Kidney epithelial cell (primary cell): ENCODE results near the gene GPX4. TPM values are rescaled to one million over a fixed set of nuclear protein-coding genes. Genes with fewer than 3 reads are reported as not detected.

Source experiments
- DNase-seq: peaks from one replicate; pipeline ENCODE4 v3.0.0-alpha.2; 2010; ENCODE audit warnings: low read depth
- H3K27me3 ChIP-seq: 2 replicates; pipeline ENCODE4 v1.6.0; 2011; ENCODE audit warnings: low read length; ENCODE audit not compliant: control insufficient read depth, insufficient read depth
- H3K36me3 ChIP-seq: 2 replicates; pipeline ENCODE4 v1.5.1; 2011; ENCODE audit warnings: low read length; ENCODE audit not compliant: control insufficient read depth, insufficient read depth
- H3K4me3 ChIP-seq: 2 replicates; pipeline ENCODE4 v1.5.1; 2011; ENCODE audit warnings: low read depth, mild to moderate bottlenecking, control low read depth, low read length
- CTCF ChIP-seq: IDR thresholded peaks from 2 replicates; pipeline ENCODE4 v1.5.1; 2011; ENCODE audit warnings: mild to moderate bottlenecking, moderate library complexity, low read length, control low read depth, inconsistent platforms; ENCODE audit not compliant: insufficient read depth, poor library complexity, severe bottlenecking
- total RNA-seq: library from RNA; depleted of rRNA; stranded (reverse); fragments of >200 nt; gene quantifications from 2 replicates; pipeline ENCODE4 v1.2.3, GENCODE V29; 2015

The GPX4 gene
- total RNA-seq, 1 donor from 2014 or later = 538 TPM

DNA sequence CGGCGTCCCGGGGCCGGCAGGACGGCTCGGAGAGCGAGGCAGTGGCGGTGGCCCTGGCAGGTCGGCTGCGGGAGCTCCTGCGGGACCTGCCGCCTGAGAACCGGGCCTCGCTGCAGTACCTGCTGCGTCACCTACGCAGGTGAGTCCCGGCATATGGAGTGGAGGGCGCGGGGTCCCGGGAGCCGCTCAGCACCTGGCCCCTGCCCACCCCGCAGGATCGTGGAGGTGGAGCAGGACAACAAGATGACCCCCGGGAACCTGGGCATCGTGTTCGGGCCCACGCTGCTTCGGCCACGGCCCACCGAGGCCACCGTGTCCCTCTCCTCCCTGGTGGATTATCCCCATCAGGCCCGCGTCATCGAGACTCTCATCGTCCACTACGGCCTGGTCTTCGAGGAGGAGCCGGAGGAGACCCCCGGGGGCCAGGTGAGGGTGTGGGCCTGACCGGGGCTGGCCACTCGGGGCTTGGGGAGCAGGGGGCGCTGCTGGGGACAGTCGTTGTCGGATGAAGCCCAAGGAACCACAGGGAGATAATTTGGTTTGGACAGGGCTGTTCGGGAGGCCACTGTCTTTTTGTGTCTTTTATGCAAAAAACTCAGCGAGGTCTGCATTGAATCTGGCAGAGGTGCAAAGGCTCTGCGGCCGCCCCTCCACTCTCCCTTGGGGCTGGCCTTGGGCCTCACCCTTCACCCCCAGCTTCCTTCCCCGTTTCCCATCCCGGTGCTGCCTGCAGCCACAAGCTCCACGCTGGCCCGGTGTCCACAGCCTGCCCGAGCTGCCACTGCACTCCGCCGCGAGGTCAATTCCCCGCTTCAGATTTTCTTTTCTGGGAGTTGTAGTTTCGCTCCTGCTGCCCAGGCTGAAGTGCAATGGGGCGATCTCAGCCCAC, 20.6 kb upstream of the GPX4 start:
- DNase-seq = no peak
- no peak for TF ChIP-seq CTCF
- peak overlapping the region; percentile 44 for H3K4me3 ChIP-seq
- peaks cover 2% of the 10 kb centered on the region for H3K36me3 ChIP-seq
- peaks cover 7% of the 10 kb centered on the region for H3K27me3 ChIP-seq

GRCh38 chr19:1084024-1084868, 19.5 kb upstream of the GPX4 start:
- no peak overlapping the region for H3K4me3 ChIP-seq
- peaks cover 7% of the 10 kb centered on the region for H3K27me3 ChIP-seq
- TF ChIP-seq CTCF = no peak
- DNase-seq = no peak
- H3K36me3 ChIP-seq = peaks cover 2% of the 10 kb centered on the region

DNA sequence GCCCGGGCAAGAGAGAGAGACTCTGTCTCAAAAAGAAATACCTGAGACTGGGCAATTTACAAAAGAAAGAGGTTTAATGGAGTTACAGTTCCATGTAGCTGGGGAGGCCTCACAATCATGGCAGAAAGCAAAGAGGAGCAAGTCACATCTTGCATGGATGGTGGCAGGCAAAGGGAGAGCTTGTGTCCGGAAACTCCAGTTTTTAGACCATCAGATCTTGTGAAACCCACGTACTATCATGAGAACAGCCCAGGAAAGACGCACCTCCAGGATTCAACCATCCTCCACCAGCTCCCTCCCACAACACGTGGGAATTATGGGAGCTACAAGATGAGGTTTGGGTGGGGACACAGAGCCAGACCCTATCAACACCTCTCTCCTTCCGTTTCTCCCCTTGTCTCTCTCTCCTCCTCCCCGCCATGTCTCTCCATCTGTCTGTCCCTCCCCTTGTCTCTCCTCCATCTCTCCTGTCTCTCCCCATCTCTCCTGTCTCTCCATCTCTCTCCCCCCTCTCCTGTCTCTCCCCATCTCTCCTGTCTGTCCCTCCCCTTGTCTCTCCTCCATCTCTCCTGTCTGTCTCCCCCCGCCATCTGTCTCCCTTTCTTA, 18.6 kb upstream of the GPX4 start:
- H3K4me3 ChIP-seq = no peak overlapping the region
- peaks cover 2% of the 10 kb centered on the region for H3K36me3 ChIP-seq
- H3K27me3 ChIP-seq = peaks cover 7% of the 10 kb centered on the region
- no peak for DNase-seq
- no peak for TF ChIP-seq CTCF

DNA sequence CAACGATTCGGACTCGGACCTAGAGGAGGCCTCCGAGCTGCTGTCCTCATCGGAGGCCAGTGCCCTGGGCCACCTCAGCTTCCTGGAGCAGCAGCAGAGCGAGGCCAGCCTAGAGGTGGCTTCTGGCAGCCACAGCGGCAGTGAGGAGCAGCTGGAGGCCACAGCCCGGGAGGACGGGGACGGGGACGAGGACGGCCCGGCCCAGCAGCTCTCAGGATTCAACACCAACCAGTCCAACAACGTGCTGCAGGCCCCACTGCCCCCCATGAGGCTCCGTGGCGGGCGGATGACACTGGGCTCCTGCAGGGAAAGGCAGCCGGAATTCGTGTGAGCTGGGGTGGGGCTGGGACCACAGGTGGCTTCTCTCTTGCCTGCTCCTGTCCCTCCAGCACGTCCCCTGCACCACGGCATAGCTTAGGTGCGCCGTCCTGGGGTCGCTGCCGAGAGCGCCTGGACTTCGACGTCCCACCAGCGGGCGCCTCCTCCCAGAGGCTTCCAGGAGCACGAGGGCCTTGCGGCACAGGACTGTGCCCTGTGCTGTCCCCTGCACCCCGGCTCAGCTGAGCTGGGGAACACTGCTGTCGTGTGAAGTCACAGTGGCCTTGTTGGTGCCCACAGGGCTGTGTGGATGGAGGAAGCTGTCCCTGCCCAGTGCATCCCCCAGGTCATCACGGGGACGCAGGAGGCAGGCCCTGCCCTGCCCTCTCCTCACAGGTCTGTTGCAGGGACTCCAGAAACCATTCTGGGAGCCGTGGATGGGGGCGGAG, 17.9 kb upstream of the GPX4 start:
- TF ChIP-seq CTCF = no peak
- H3K4me3 ChIP-seq = no peak overlapping the region
- no peak for DNase-seq
- peaks cover 5% of the 10 kb centered on the region for H3K27me3 ChIP-seq
- peaks cover 2% of the 10 kb centered on the region for H3K36me3 ChIP-seq

DNA sequence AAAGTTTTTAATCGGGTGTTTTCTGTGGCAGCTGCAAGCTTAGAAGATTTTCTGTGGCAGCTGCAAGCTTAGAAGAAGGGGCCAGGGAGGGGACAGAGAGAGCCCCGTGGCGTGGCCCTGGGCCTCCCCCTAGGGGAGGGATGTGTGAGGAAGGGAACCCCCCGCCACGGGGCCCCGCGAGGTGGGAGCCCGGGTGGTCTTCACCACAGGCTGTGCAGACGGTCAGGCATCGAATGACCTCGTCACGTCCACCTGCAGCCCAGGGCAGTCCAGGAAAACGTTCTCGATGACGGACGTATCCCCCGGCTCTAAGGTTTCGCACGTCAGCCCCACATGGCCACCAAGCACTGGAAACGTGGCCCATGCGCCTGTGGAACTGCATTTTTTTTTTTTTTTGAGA, 17.2 kb upstream of the GPX4 start:
- H3K36me3 ChIP-seq = peaks cover 2% of the 10 kb centered on the region
- H3K27me3 ChIP-seq = peaks cover 3% of the 10 kb centered on the region
- no peak overlapping the region for H3K4me3 ChIP-seq
- DNase-seq = no peak
- TF ChIP-seq CTCF = no peak
